ENCODE results near the gene AK3.

AK3 gene

DNA sequence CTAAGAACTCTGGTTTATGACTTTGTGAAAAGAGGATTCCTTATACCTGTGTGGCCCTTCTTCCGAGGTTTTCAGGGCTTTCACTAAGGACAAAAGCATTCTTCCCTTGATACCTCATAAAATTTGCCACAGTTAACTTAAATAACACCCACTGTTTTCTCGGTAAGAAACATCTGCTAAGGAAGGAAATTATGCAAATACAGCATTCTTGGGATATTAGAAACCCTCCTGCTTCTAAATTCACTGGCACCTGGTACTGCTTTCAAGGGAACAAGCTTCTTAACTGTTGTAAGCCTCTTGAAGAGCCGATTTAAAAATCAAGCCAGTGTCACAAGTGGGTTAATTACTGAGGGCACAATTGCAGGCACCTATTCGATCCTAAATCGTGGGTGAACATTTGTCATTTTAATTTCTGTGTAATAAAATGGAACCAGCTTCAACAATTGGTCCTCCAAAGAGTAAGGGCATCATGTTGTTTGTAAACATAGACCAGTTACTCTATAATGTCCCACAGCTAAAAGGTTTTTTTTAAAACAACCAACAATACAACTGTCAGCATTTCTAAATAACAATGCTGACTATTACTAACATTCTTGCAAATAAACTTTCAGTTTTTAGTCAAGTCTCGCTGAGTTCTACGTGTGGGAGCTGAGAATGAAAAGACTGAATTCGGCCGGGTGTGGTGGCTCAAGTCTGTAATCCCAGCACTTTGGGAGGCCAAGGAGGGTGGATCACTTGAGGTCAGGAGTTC is 26.6 kb downstream of the AK3 start:
- TF ChIP-seq, protein P1, sequence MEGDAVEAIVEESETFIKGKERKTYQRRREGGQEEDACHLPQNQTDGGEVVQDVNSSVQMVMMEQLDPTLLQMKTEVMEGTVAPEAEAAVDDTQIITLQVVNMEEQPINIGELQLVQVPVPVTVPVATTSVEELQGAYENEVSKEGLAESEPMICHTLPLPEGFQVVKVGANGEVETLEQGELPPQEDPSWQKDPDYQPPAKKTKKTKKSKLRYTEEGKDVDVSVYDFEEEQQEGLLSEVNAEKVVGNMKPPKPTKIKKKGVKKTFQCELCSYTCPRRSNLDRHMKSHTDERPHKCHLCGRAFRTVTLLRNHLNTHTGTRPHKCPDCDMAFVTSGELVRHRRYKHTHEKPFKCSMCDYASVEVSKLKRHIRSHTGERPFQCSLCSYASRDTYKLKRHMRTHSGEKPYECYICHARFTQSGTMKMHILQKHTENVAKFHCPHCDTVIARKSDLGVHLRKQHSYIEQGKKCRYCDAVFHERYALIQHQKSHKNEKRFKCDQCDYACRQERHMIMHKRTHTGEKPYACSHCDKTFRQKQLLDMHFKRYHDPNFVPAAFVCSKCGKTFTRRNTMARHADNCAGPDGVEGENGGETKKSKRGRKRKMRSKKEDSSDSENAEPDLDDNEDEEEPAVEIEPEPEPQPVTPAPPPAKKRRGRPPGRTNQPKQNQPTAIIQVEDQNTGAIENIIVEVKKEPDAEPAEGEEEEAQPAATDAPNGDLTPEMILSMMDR (conservative IDR thresholded peaks at IDR 0.05; ENCODE audit: low read depth) = no peak
- ChIA-PET CTCF (interaction anchor here (0.7 kb wide), 1 partner anchor 869 kb away, joined by 3 read pairs; no protein-coding TSS in a partner anchor), POLR2A (ENCODE audit: low non-redundant PET) (no interaction called here)
- no peak overlapping the region for H3K27ac ChIP-seq
- DNase-seq (ENCODE audit: low spot score) = no peak

DNA sequence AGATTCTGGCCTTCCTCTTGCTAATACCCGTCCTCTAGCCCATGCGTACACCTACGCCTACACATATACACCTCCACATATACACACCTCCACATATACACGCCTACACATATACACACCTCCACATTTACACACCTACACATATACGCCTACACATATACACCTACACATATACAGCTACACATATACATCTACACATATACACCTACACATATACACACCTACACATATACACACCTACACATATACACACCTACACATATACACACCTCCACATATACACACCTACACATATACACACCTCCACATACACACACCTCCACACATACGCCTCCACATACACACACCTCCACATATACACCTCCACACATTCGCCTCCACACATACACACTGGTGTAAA is 27.2 kb downstream of the AK3 start:
- POLR2A ChIA-PET (ENCODE audit: low non-redundant PET) = no interaction called here
- no peak for DNase-seq (ENCODE audit: low spot score)
- TF ChIP-seq, protein P1 (conservative IDR thresholded peaks at IDR 0.05; ENCODE audit: low read depth) = no peak
- no peak overlapping the region for H3K27ac ChIP-seq
- CTCF ChIA-PET = no interaction called here

DNA sequence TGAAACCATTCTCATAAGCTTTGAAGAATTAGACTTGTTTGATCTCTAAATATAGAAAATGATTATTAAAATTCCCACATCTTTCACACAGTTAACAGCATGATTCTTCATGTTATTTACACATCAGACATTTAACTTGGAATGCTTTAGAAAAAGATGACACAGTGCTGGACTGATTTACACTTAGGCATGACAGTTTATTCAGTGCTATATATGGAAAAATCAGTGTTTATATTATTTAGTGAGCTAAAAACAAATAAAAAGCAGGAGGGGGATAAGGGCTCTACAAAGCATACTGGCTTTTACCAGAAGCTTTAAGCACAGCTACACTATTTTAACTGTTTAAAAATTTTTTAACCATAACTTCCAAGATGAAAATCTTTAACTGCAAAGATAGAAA is 31.6 kb downstream of the AK3 start:
- TF ChIP-seq, protein P1 (conservative IDR thresholded peaks at IDR 0.05; ENCODE audit: low read depth) = no peak
- ChIA-PET POLR2A (ENCODE audit: low non-redundant PET) (no interaction called here), CTCF (interaction anchor here (0.7 kb wide), 1 partner anchor 60 kb away, joined by 4 read pairs; no protein-coding TSS in a partner anchor)
- no peak overlapping the region for H3K27ac ChIP-seq
- DNase-seq (ENCODE audit: low spot score) = no peak

DNA sequence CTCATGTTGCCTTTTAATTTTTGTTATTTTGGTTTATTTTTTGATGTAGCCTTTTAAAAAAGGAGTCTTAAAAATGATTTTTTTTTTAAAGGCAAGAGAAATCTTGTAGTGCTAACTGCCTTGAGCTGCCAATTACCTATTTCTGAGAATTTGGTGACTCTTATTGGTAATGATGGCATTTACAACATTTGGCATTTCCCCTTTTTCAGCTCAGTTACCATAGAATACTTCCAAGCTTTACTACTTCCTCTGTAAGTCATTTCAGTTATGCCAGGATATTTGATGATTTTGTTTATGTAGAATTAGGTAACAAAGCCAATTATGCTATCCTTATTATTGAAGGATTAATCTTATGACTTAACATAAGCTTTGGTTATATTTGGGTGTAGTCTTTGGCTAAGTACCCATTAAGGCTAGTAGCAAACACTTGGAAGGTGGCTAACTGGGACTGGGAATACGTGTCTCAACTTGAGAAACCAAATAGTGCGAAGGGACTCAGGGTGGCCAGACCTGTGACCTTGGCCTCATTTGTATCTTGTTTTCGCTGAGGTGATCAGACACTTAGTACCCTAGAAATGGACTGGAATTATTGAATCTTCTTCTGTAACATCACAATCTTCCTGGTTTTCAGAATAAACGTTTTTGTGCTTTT is 33.9 kb downstream of the AK3 start:
- POLR2A ChIA-PET (ENCODE audit: low non-redundant PET) = no interaction called here
- CTCF ChIA-PET = no interaction called here
- TF ChIP-seq, protein P1 (conservative IDR thresholded peaks at IDR 0.05; ENCODE audit: low read depth) = no peak
- no peak overlapping the region for H3K27ac ChIP-seq
- DNase-seq (ENCODE audit: low spot score) = no peak

DNA sequence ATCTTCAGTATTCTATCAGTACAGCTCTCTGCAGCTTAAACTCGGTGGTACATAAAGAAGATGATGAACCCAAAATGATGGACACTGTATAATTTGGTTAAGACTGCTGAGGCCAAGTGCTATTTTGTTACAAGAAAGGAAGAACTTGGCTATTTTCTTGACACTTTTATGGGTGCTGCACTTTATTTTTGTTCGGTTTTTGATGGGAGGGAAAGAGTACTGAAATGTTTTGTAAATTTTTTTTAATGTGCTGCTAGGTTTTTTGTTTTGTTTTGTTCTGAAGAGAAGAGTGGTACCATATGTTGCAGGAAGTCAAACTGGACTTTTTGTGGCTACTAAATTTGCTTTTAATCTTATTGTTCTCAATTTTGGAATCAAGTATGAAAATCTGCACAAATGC is 35.0 kb downstream of the AK3 start:
- CTCF ChIA-PET = no interaction called here
- POLR2A ChIA-PET (ENCODE audit: low non-redundant PET) = no interaction called here

DNA sequence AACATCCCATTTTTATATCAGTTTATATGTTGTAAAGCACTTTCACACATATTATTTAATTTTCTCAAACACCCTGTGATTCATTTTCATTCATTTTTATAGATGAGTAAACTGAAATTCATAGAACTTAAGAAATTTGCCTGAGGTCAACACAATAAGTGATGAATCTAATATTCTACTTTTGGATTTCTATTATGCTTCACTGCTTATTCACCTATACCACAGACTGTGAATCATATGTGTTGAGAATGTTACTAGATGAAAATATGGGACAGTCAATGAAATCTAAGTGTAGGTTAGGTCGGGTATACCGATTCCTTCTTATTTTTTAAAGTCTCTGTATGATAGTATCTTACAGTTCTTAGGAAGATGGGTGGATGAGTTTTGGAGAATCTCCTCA is 36.9 kb downstream of the AK3 start:
- ChIA-PET POLR2A (ENCODE audit: low non-redundant PET) (no interaction called here), CTCF (no interaction called here)
- no peak overlapping the region for H3K27ac ChIP-seq
- DNase-seq (ENCODE audit: low spot score) = no peak
- TF ChIP-seq, protein P1 (conservative IDR thresholded peaks at IDR 0.05; ENCODE audit: low read depth) = no peak

More for the DNA sequence above, 35.0 kb downstream of the AK3 start:
- H3K27ac ChIP-seq = no peak overlapping the region
- TF ChIP-seq, protein P1 (conservative IDR thresholded peaks at IDR 0.05; ENCODE audit: low read depth) = no peak
- no peak for DNase-seq (ENCODE audit: low spot score)

Measured in RWPE1 (cell line).